Peyer's patch (tissue), 4 donors: ENCODE measurements around the gene MAP1B.

Experiments used
- CTCF ChIP-seq, 6 experiments: fragments of 450-650 bp in 4 of 6; fragments of 200-600 bp in 2 of 6; sonication (generic) in 1 of 6; IDR thresholded peaks; one replicate each; pipeline ENCODE4 v1.5.1; 2017 to 2019; ENCODE audit warnings: antibody characterized with exemption in 6 of 6, mild to moderate bottlenecking in 3 of 6, moderate library complexity in 1 of 6
- POLR2A ChIP-seq, 2 donors: fragments of 450-650 bp; IDR thresholded peaks; one replicate each; pipeline ENCODE4 v1.5.1; 2017; ENCODE audit warnings: antibody characterized with exemption in 2 of 2, mild to moderate bottlenecking in 2 of 2, moderate library complexity in 2 of 2

GRCh38 chr5:72184408-72184807 lies 77.1 kb downstream of the MAP1B start:
- TF ChIP-seq CTCF (IDR thresholded peaks at IDR 0.05), result no peak
- TF ChIP-seq POLR2A (IDR thresholded peaks at IDR 0.05), result no peak
